Left renal cortex interstitium (tissue), 4 donors: Measurements from ENCODE around the gene ECI2. TPM values are rescaled to one million over a fixed set of nuclear protein-coding genes. Genes with fewer than 3 reads are reported as not detected.

Experiments used
- polyA plus RNA-seq, 4 donors: library from polyadenylated mRNA; unstranded; fragments of 120-200 nt; gene quantifications; one replicate each; pipeline ENCODE4 v1.2.1, GENCODE V29; 2013; ENCODE audit not compliant: insufficient read length in 4 of 4

Gene ECI2
- polyA plus RNA-seq, 4 donors = 84.3 to 125 (median 91.2) TPM

Other genes with a start within 250 kb of the ECI2 start
- 1 to 10 TPM in 3 of 4 donors, under 1 TPM in 1; 0.67 to 4.0 (median 2.6) TPM for gene FAM217A, start 56.4 kb downstream of the ECI2 start, polyA plus RNA-seq